Neural cell (in vitro differentiated cells): ENCODE data around the gene DPM2. TPM values are rescaled to one million over a fixed set of nuclear protein-coding genes. Genes with fewer than 3 reads are reported as not detected.

Experiments used
- H2AFZ ChIP-seq: fragments of 200-600, 300-800 bp; sonication (generic), shearing (Covaris generic); 2 replicates; pipeline ENCODE4 v1.6.0; 2014; ENCODE audit warnings: low read depth, mild to moderate bottlenecking, antibody characterized with exemption, low read length, moderate library complexity
- H3F3A ChIP-seq: fragments of 200-600 bp; shearing (Covaris generic); 2 replicates; pipeline ENCODE4 v1.6.1; 2016; ENCODE audit warnings: mild to moderate bottlenecking, moderate library complexity, mixed read lengths, antibody characterized with exemption, low read length; ENCODE audit not compliant: insufficient read depth, poor library complexity, severe bottlenecking
- H3K27ac ChIP-seq: fragments of 200-600, 300-800 bp; sonication (generic), shearing (Covaris generic); 2 replicates; pipeline ENCODE4 v1.5.1; 2014; ENCODE audit warnings: mild to moderate bottlenecking, low read length, moderate library complexity
- H3K27me3 ChIP-seq: fragments of 300-800, 200-600 bp; sonication (generic), shearing (Covaris generic); 2 replicates; pipeline ENCODE4 v1.6.0; 2014; ENCODE audit warnings: mild to moderate bottlenecking, low read depth, low read length, moderate library complexity; ENCODE audit not compliant: insufficient read depth
- H3K36me3 ChIP-seq: fragments of 300-800, 200-600 bp; sonication (generic), shearing (Covaris generic); 2 replicates; pipeline ENCODE4 v1.5.1; 2014; ENCODE audit warnings: mild to moderate bottlenecking, antibody characterized with exemption, low read length, moderate library complexity; ENCODE audit not compliant: insufficient read depth
- H3K4me2 ChIP-seq: fragments of 300-800, 200-600 bp; sonication (generic), shearing (Covaris generic); 2 replicates; pipeline ENCODE4 v1.6.0; 2014; ENCODE audit warnings: mild to moderate bottlenecking, low read length
- H3K4me3 ChIP-seq: fragments of 300-800, 200-600 bp; sonication (generic), shearing (Covaris generic); 2 replicates; pipeline ENCODE4 v1.5.1; 2014; ENCODE audit warnings: mild to moderate bottlenecking, low read length, moderate library complexity
- H3K79me2 ChIP-seq: fragments of 200-600 bp; shearing (Covaris generic); replicated peaks from 2 replicates; pipeline ENCODE4 v1.6.0; 2014; ENCODE audit warnings: mild to moderate bottlenecking, low read length, moderate library complexity; ENCODE audit not compliant: insufficient read depth
- H3K9ac ChIP-seq: fragments of 300-800, 200-600 bp; sonication (generic), shearing (Covaris generic); 2 replicates; pipeline ENCODE4 v1.6.1; 2016; ENCODE audit warnings: mild to moderate bottlenecking, low read length, mixed read lengths
- H3K9me2 ChIP-seq: fragments of 200-600 bp; shearing (Covaris generic); 2 replicates; pipeline ENCODE4 v1.6.1; 2016; ENCODE audit warnings: mild to moderate bottlenecking, low read length, mixed read lengths; ENCODE audit not compliant: insufficient read depth
- H3K9me3 ChIP-seq: fragments of 200-600, 300-800 bp; sonication (generic), shearing (Covaris generic); 2 replicates; pipeline ENCODE4 v1.6.1; 2016; ENCODE audit warnings: mild to moderate bottlenecking, mixed run types, low read length, moderate library complexity, mixed read lengths
- H4K20me1 ChIP-seq: fragments of 200-600 bp; shearing (Covaris generic); 2 replicates; pipeline ENCODE4 v1.6.1; 2016; ENCODE audit warnings: mild to moderate bottlenecking, mixed run types; ENCODE audit not compliant: insufficient read depth
- EP300 ChIP-seq: fragments of 450-650 bp; conservative IDR thresholded peaks from 2 replicates; pipeline ENCODE4 v1.6.1; 2014; ENCODE audit warnings: antibody characterized with exemption, mild to moderate bottlenecking, moderate library complexity; ENCODE audit not compliant: poor library complexity, severe bottlenecking
- EZH2 ChIP-seq: fragments of 200-600, 300-800 bp; shearing (Covaris generic), sonication (generic); IDR thresholded peaks from 2 replicates; pipeline ENCODE4 v1.6.1; 2014; ENCODE audit warnings: antibody characterized with exemption, low read length, borderline replicate concordance, mild to moderate bottlenecking; ENCODE audit not compliant: insufficient read depth, poor library complexity, severe bottlenecking
- MXI1 ChIP-seq: fragments of 450-650 bp; conservative IDR thresholded peaks from 2 replicates; pipeline ENCODE4 v1.6.1; 2014; ENCODE audit warnings: antibody characterized with exemption, mild to moderate bottlenecking; ENCODE audit not compliant: poor library complexity, severe bottlenecking
- POLR2AphosphoS5 ChIP-seq: IDR thresholded peaks from 2 replicates; pipeline ENCODE4 v1.6.1; 2012
- RAD21 ChIP-seq: fragments of 450-650 bp; conservative IDR thresholded peaks from 2 replicates; pipeline ENCODE4 v1.6.1; 2014; ENCODE audit warnings: antibody characterized with exemption, mild to moderate bottlenecking, moderate library complexity
- REST ChIP-seq: IDR thresholded peaks from 2 replicates; pipeline ENCODE4 v1.6.1; 2012; ENCODE audit warnings: borderline replicate concordance
- SMC3 ChIP-seq: fragments of 450-650 bp; conservative IDR thresholded peaks from 2 replicates; pipeline ENCODE4 v1.6.1; 2014; ENCODE audit warnings: antibody characterized with exemption, mild to moderate bottlenecking, moderate library complexity; ENCODE audit not compliant: poor library complexity
- TAF1 ChIP-seq: IDR thresholded peaks from 2 replicates; pipeline ENCODE4 v1.6.1; 2012; ENCODE audit warnings: low read depth
- polyA plus RNA-seq: library from polyadenylated mRNA; depleted of rRNA; stranded (reverse); fragments of >200 nt; gene quantifications from 2 replicates; pipeline ENCODE4 v1.2.3, GENCODE V29; 2014
- TF ChIP-seq, protein P1 (sequence below): fragments of 450-650 bp; IDR thresholded peaks from 2 replicates; pipeline ENCODE4 v1.5.1; 2014; ENCODE audit warnings: antibody characterized with exemption, mild to moderate bottlenecking, moderate library complexity; ENCODE audit not compliant: poor library complexity, severe bottlenecking

Gene DPM2
- polyA plus RNA-seq, 1 donor from 2014 or later, result 30.5 TPM

GRCh38 chr9:127974769-127975261, 37.2 kb upstream of the DPM2 start:
- no peaks in the 10 kb centered on the region for H3F3A ChIP-seq
- no peaks in the 10 kb centered on the region for H3K9me3 ChIP-seq
- H3K4me3 ChIP-seq, result no peak overlapping the region
- H3K9ac ChIP-seq, result no peak overlapping the region
- no peaks in the 10 kb centered on the region for H3K27me3 ChIP-seq
- no peaks in the 10 kb centered on the region for H3K36me3 ChIP-seq
- H3K4me2 ChIP-seq, result no peak overlapping the region
- H3K9me2 ChIP-seq, result no peaks in the 10 kb centered on the region
- TF ChIP-seq POLR2AphosphoS5 (no peak), REST (no peak), TAF1 (no peak), EZH2 (no peak), RAD21 (no peak), EP300 (no peak), MXI1 (no peak), SMC3 (no peak)
- TF ChIP-seq, protein P1, sequence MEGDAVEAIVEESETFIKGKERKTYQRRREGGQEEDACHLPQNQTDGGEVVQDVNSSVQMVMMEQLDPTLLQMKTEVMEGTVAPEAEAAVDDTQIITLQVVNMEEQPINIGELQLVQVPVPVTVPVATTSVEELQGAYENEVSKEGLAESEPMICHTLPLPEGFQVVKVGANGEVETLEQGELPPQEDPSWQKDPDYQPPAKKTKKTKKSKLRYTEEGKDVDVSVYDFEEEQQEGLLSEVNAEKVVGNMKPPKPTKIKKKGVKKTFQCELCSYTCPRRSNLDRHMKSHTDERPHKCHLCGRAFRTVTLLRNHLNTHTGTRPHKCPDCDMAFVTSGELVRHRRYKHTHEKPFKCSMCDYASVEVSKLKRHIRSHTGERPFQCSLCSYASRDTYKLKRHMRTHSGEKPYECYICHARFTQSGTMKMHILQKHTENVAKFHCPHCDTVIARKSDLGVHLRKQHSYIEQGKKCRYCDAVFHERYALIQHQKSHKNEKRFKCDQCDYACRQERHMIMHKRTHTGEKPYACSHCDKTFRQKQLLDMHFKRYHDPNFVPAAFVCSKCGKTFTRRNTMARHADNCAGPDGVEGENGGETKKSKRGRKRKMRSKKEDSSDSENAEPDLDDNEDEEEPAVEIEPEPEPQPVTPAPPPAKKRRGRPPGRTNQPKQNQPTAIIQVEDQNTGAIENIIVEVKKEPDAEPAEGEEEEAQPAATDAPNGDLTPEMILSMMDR, result no peak
- peaks cover 18% of the 10 kb centered on the region for H4K20me1 ChIP-seq
- H3K79me2 ChIP-seq, result peaks cover 67% of the 10 kb centered on the region
- no peak overlapping the region for H3K27ac ChIP-seq
- no peak overlapping the region for H2AFZ ChIP-seq

- TF ChIP-seq POLR2AphosphoS5 (no peak), EP300 (no peak), REST (no peak), MXI1 (no peak), TAF1 (no peak), RAD21 (no peak), SMC3 (no peak), EZH2 (no peak)
- TF ChIP-seq, protein P1, result no peak
- Histone ChIP-seq H3K36me3 (no peaks in the 10 kb centered on the region), H2AFZ (no peak overlapping the region), H3K4me3 (no peak overlapping the region), H3K27ac (no peak overlapping the region), H3K9ac (peak overlapping the region; percentile 3), H3F3A (no peaks in the 10 kb centered on the region), H4K20me1 (peaks cover 14% of the 10 kb centered on the region), H3K9me3 (no peaks in the 10 kb centered on the region), H3K79me2 (peaks cover 67% of the 10 kb centered on the region), H3K27me3 (no peaks in the 10 kb centered on the region), H3K9me2 (no peaks in the 10 kb centered on the region), H3K4me2 (no peak overlapping the region)
Measured at GRCh38 chr9:127974001-127974768, 36.5 kb upstream of the DPM2 start.
